EL (cell line): ENCODE measurements around the gene NHSL2.
"Not testable (repeated sequence)": the region's sequence is repeated elsewhere in the genome, so short reads cannot be mapped to it uniquely, and the experiment has no call there.

Experiments
- DNase-seq: peaks from one replicate; pipeline ENCODE4 v3.0.0-alpha.2; 2016

NHSL2 gene

GRCh38 chrX:72045552-72046277 is 135.1 kb downstream of the NHSL2 start:
- no peak for DNase-seq

GRCh38 chrX:72046447-72046846 is 135.8 kb downstream of the NHSL2 start:
- DNase-seq, result no peak

- DNase-seq, result no peak
These were observed 138.1 kb downstream of the NHSL2 start for GRCh38 chrX:72048510-72049455.

- no peak for DNase-seq
These were observed 139.4 kb downstream of the NHSL2 start for GRCh38 chrX:72050011-72050410.

GRCh38 chrX:72051589-72051988 is 140.9 kb downstream of the NHSL2 start:
- DNase-seq, result no peak

GRCh38 chrX:72052415-72053090 is 141.9 kb downstream of the NHSL2 start:
- no peak for DNase-seq

- no peak for DNase-seq
These were observed 142.9 kb downstream of the NHSL2 start for GRCh38 chrX:72053508-72053907.

- no peak for DNase-seq
These were observed 144.3 kb downstream of the NHSL2 start for GRCh38 chrX:72054779-72055489.

GRCh38 chrX:72057331-72057730 is 146.7 kb downstream of the NHSL2 start:
- no peak for DNase-seq

GRCh38 chrX:72057849-72058248 is 147.2 kb downstream of the NHSL2 start:
- DNase-seq, result no peak

GRCh38 chrX:72058346-72058745 is 147.7 kb downstream of the NHSL2 start:
- not testable (repeated sequence) for DNase-seq

- no peak for DNase-seq
These were observed 149.7 kb downstream of the NHSL2 start for GRCh38 chrX:72060196-72060920.

- DNase-seq, result no peak
These were observed 150.4 kb downstream of the NHSL2 start for GRCh38 chrX:72060921-72061490.

GRCh38 chrX:72062916-72063315 is 152.3 kb downstream of the NHSL2 start:
- no peak for DNase-seq

GRCh38 chrX:72069350-72070160 is 158.9 kb downstream of the NHSL2 start:
- DNase-seq, result no peak

- no peak for DNase-seq
These were observed 160.6 kb downstream of the NHSL2 start for GRCh38 chrX:72071213-72071612.

GRCh38 chrX:72073633-72074032 is 163.0 kb downstream of the NHSL2 start:
- DNase-seq, result no peak

GRCh38 chrX:72078411-72078810 is 167.8 kb downstream of the NHSL2 start:
- DNase-seq, result no peak

- DNase-seq, result no peak
These were observed 169.0 kb downstream of the NHSL2 start for GRCh38 chrX:72079607-72080006.

- no peak for DNase-seq
These were observed 169.5 kb downstream of the NHSL2 start for GRCh38 chrX:72080150-72080549.

GRCh38 chrX:72080800-72081199 is 170.2 kb downstream of the NHSL2 start:
- no peak for DNase-seq
